A673 (cell line): ENCODE results near the gene RGS1. TPM values are rescaled to one million over a fixed set of nuclear protein-coding genes. Genes with fewer than 3 reads are reported as not detected.

Source experiments
- BruUV-seq: library from RNA; stranded (reverse); fragments of 400-500 nt; replicated peaks from 2 replicates; lab custom pipeline; 2021; lab: Mats Ljungman, UMichigan
- CTCF ChIA-PET: fragments of 300-600 bp; sonication (Branson Sonifier 250); formaldehyde crosslinking; loops from one replicate; lab custom pipeline; 2022; ENCODE audit warnings: antibody characterized with exemption; lab: Charles Lee
- POLR2A ChIA-PET: fragments of 300-600 bp; sonication (Branson Sonifier 250); formaldehyde crosslinking; loops from one replicate; lab custom pipeline; 2022; ENCODE audit warnings: antibody characterized with exemption; ENCODE audit not compliant: low non-redundant PET; lab: Charles Lee
- DNase-seq: peaks from one replicate; pipeline ENCODE4 v3.0.0-alpha.2; 2015; ENCODE audit warnings: low spot score
- H3K27ac ChIP-seq: fragments of 200-600 bp; sonication (generic); 2 replicates; pipeline ENCODE4 v1.5.1; 2016; ENCODE audit warnings: mixed run types, low read depth, mild to moderate bottlenecking, mixed read lengths, antibody characterized with exemption, low read length; ENCODE audit not compliant: poor library complexity, severe bottlenecking
- H3K27me3 ChIP-seq: fragments of 200-600 bp; sonication (generic); replicated peaks from 2 replicates; pipeline ENCODE4 v1.6.1; 2017; ENCODE audit warnings: mixed run types, low read depth, mild to moderate bottlenecking, mixed read lengths, antibody characterized with exemption, low read length; ENCODE audit not compliant: insufficient read depth, poor library complexity
- H3K36me3 ChIP-seq: fragments of 200-600 bp; sonication (generic); 2 replicates; pipeline ENCODE4 v1.6.1; 2016; ENCODE audit warnings: mixed run types, mild to moderate bottlenecking, mixed read lengths, antibody characterized with exemption, low read length; ENCODE audit not compliant: insufficient read depth, poor library complexity, severe bottlenecking
- H3K4me1 ChIP-seq: fragments of 200-600 bp; sonication (generic); 2 replicates; pipeline ENCODE4 v1.6.1; 2017; ENCODE audit warnings: mixed run types, mild to moderate bottlenecking, mixed read lengths, antibody characterized with exemption, low read length; ENCODE audit not compliant: insufficient read depth, poor library complexity, severe bottlenecking
- H3K4me3 ChIP-seq: fragments of 200-600 bp; sonication (generic); 2 replicates; pipeline ENCODE4 v1.5.1; 2016; ENCODE audit warnings: low read depth, mixed run types, mild to moderate bottlenecking, mixed read lengths, low read length; ENCODE audit not compliant: poor library complexity, severe bottlenecking
- H3K9me3 ChIP-seq: fragments of 200-600 bp; sonication (generic); 2 replicates; pipeline ENCODE4 v1.6.1; 2016; ENCODE audit warnings: mixed run types, low read depth, mild to moderate bottlenecking, mixed read lengths, antibody characterized with exemption, low read length; ENCODE audit not compliant: poor library complexity, severe bottlenecking
- EZH2 ChIP-seq: fragments of 200-600 bp; sonication (generic); IDR thresholded peaks from 2 replicates; pipeline ENCODE4 v1.6.1; 2017; ENCODE audit warnings: borderline replicate concordance, low read depth, mild to moderate bottlenecking, mixed read lengths, antibody characterized with exemption, low read length; ENCODE audit not compliant: poor library complexity, severe bottlenecking
- intact Hi-C: fragments of 100-400 bp; cut with micrococcal nuclease; formaldehyde crosslinking; loops from one replicate; pipeline ENCODE4 v1.10.0; 2022; ENCODE audit not compliant: unreplicated experiment
- total RNA-seq: library from RNA; stranded (reverse); gene quantifications from 2 replicates; pipeline ENCODE4 v1.2.3, GENCODE V29; 2021
- TF ChIP-seq, protein P1 (sequence below): fragments of 300-800, 200-600 bp; sonication (generic); conservative IDR thresholded peaks from 2 replicates; pipeline ENCODE4 v1.5.1; 2017; ENCODE audit warnings: low read depth, mild to moderate bottlenecking, antibody characterized with exemption, low read length, moderate library complexity, mixed read lengths

RGS1 gene
- total RNA-seq, 1 experiment from 2014 or later = not detected

DNA sequence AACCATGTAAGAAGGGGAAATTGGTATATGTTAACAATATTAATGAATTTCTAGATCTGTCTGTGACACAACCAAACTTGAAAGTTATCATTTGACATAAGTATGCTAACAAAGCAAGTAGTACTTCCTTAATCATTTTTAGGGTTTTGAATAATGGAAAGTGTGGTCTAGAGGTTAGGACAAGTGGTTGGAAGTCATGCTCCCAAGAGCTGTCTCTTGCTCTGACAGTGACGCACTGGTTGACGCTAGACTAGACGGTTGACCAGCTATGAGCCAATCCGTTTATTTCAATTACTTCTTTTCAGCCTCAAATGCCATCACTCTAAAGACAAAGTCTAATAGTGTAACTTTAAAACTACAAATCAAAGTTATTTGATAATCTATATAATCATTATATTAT is 20.7 kb upstream of the RGS1 start:
- intact Hi-C loops = no loop called here
- Histone ChIP-seq H3K4me3 (no peak overlapping the region), H3K27ac (no peak overlapping the region), H3K4me1 (peaks cover 13% of the 10 kb centered on the region), H3K36me3 (no peaks in the 10 kb centered on the region), H3K27me3 (no peaks in the 10 kb centered on the region), H3K9me3 (no peaks in the 10 kb centered on the region)
- TF ChIP-seq, protein P1, sequence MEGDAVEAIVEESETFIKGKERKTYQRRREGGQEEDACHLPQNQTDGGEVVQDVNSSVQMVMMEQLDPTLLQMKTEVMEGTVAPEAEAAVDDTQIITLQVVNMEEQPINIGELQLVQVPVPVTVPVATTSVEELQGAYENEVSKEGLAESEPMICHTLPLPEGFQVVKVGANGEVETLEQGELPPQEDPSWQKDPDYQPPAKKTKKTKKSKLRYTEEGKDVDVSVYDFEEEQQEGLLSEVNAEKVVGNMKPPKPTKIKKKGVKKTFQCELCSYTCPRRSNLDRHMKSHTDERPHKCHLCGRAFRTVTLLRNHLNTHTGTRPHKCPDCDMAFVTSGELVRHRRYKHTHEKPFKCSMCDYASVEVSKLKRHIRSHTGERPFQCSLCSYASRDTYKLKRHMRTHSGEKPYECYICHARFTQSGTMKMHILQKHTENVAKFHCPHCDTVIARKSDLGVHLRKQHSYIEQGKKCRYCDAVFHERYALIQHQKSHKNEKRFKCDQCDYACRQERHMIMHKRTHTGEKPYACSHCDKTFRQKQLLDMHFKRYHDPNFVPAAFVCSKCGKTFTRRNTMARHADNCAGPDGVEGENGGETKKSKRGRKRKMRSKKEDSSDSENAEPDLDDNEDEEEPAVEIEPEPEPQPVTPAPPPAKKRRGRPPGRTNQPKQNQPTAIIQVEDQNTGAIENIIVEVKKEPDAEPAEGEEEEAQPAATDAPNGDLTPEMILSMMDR = no peak
- no peak for TF ChIP-seq EZH2
- ChIA-PET POLR2A (no interaction called here), CTCF (no interaction called here)
- DNase-seq = no peak
- BruUV-seq = no TSS peak

DNA sequence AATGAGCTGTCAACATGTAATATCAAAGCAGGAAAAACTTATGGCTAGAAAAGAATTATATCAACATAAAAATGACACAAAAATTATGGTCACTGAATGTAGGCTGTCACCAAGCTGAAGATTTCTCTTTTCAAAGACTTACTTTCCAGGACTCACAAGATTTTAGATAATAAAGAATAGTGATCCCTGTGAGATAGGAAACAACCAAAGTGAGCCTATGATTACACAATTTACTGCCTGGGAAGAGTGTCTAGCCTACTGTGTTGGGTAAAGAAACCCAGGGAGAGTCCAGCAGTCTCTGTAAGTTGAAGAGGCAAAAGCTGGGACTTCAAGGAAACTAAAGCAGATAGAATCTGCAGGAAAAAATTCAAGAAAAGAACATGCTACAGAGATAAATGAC is 20.2 kb upstream of the RGS1 start:
- Histone ChIP-seq H3K36me3 (no peaks in the 10 kb centered on the region), H3K4me3 (no peak overlapping the region), H3K27ac (no peak overlapping the region), H3K27me3 (no peaks in the 10 kb centered on the region), H3K9me3 (no peaks in the 10 kb centered on the region), H3K4me1 (peaks cover 8% of the 10 kb centered on the region)
- BruUV-seq = no TSS peak
- intact Hi-C loops = no loop called here
- ChIA-PET POLR2A (no interaction called here), CTCF (no interaction called here)
- no peak for TF ChIP-seq EZH2
- TF ChIP-seq, protein P1 = no peak
- no peak for DNase-seq

DNA sequence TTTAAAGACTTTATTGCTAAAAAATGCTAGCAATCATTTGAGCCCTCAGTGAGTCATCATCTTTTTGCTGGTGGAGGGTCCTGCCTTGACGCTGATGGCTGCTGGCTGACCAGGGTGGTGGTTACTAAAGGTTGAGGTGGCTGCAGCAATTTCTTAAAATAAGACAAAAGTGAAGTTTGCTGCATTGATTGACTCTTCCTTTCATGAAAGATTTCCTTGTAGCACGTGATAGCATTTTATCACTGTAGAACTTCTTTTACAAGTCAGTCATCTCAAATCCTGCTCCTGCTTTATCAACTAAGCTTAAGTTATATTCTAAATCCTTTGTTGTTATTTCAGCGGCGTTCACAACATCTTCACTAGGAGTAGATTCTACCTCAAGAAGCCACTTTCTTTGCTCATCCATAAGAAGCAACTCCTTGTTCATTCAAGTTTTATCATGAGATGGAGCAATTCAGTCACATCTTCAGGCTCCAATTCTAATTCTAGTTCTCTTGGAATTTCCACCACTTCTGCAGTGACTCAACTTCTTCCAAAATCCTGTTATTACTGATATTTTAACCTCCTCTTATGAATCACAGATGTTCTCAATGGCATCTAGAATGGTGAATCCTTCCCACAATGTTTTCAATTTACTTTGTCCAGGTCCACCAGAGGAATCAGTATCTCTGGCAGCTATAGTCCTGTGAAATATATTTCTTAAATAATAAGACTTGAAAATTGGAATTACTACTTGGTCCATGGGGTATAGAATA is 17.6 kb upstream of the RGS1 start:
- H3K9me3 ChIP-seq = no peaks in the 10 kb centered on the region
- no peaks in the 10 kb centered on the region for H3K36me3 ChIP-seq
- H3K4me3 ChIP-seq = no peak overlapping the region
- ChIA-PET POLR2A (no interaction called here), CTCF (no interaction called here)
- H3K27ac ChIP-seq = no peak overlapping the region
- no peaks in the 10 kb centered on the region for H3K4me1 ChIP-seq
- TF ChIP-seq, protein P1 = no peak
- TF ChIP-seq EZH2 = no peak
- intact Hi-C loops = no loop called here
- H3K27me3 ChIP-seq = no peaks in the 10 kb centered on the region
- BruUV-seq = no TSS peak
- DNase-seq = no peak
